Heart right ventricle (tissue), 16 donors: ENCODE results near the gene ZNF99. TPM values are rescaled to one million over a fixed set of nuclear protein-coding genes. Genes with fewer than 3 reads are reported as not detected.
"Not testable (repeated sequence)": the region's sequence is repeated elsewhere in the genome, so short reads cannot be mapped to it uniquely, and the experiment has no call there.

Source experiments
- ATAC-seq, 8 donors: fragments of 200-7000 bp; cut with Tn5 transposase; one replicate each; pipeline ENCODE4 v1.9.1; 2020; ENCODE audit warnings: mild to moderate bottlenecking in 8 of 8, moderate library complexity in 8 of 8, moderate number of reproducible peaks in 1 of 8
- DNase-seq, 2 donors: peaks; one replicate each; pipeline ENCODE4 v3.0.0-alpha.2; 2020
- H3K27ac ChIP-seq, 10 donors: fragments of 200-600 bp; sonication (generic) in 2 of 10; one replicate each; pipeline versions ENCODE4 v1.5.0 to v1.8.0; 2020 to 2022; ENCODE audit warnings: mild to moderate bottlenecking in 3 of 10
- H3K27me3 ChIP-seq, 7 donors: fragments of 200-600 bp; one replicate each; pipeline ENCODE4 v1.8.0; 2021 to 2022; ENCODE audit warnings: mild to moderate bottlenecking in 2 of 7
- H3K36me3 ChIP-seq, 9 donors: fragments of 200-600 bp; sonication (generic) in 1 of 9; one replicate each; pipeline versions ENCODE4 v1.5.0 to v1.8.0; 2020 to 2022; ENCODE audit warnings: mild to moderate bottlenecking in 2 of 9
- H3K4me1 ChIP-seq, 9 donors: fragments of 200-600 bp; sonication (generic) in 1 of 9; one replicate each; pipeline versions ENCODE4 v1.5.0 to v1.8.0; 2020 to 2022; ENCODE audit warnings: mild to moderate bottlenecking in 4 of 9
- H3K4me3 ChIP-seq, 10 donors: fragments of 200-600 bp; sonication (generic) in 2 of 10; one replicate each; pipeline versions ENCODE4 v1.5.0 to v1.8.0; 2020 to 2022; ENCODE audit warnings: mild to moderate bottlenecking in 7 of 10, moderate library complexity in 2 of 10
- H3K9me3 ChIP-seq, 11 donors: fragments of 200-600 bp in 10 of 11; sonication (generic) in 2 of 11; one replicate each; pipeline versions ENCODE4 v1.5.0 to v1.8.0; 2013 to 2022; ENCODE audit warnings: mild to moderate bottlenecking in 2 of 11, control low read depth in 1 of 11, moderate library complexity in 1 of 11
- CTCF ChIP-seq, 9 donors: fragments of 200-600 bp; sonication (generic) in 2 of 9; IDR thresholded peaks; one replicate each; pipeline versions ENCODE4 v1.5.0 to v1.8.0; 2021 to 2022; ENCODE audit warnings: antibody characterized with exemption in 9 of 9, mild to moderate bottlenecking in 5 of 9, moderate library complexity in 1 of 9
- WGBS, 2 donors: extraction: QIAGEN DNeasy Blood & Tissue Kit; methylation state at CpG; one replicate each; pipeline ENCODE4 v1.1.7; 2013; ENCODE audit warnings: inconsistent platforms in 1 of 2; 5-methylcytosine and 5-hydroxymethylcytosine counted together
- intact Hi-C, 10 donors: fragments of 100-400 bp; cut with DNase I; formaldehyde crosslinking; loops; one replicate each; pipeline versions ENCODE4 v1.11.1 to v1.14.2; 2022
- polyA plus RNA-seq, 2 donors: library from polyadenylated mRNA; stranded (reverse); fragments of 200-250 nt; gene quantifications; one replicate each; pipeline ENCODE4 v1.2.3, GENCODE V29; 2013
- total RNA-seq, 10 donors: library from RNA; stranded (reverse); fragmentation: NEBNext Ultra II Directional in 3 of 10; extraction: Animal tissue kit (Norgen Biotek cat#: 25700) in 3 of 10; gene quantifications; one replicate each; pipeline versions ENCODE4 v1.2.1 to v1.2.4, GENCODE V29; 2021 to 2023
- donor health status: Arrhythmogenic right ventricular cardiomyopathy.
- donor health status: ischemic (EF 13 %, LVEDD 7.1; RV severe dilation, severe dysfunction).
- donor health status: healthy with polysubstance abuse.
- donor health status: DM: no; HTN: yes; CAD: no.
- donor health status: DM: no; HTN: no; CAD: no.
- donor health status: ischemic (EF 25% LVEDD 6.9; RV normal size, moderate dysfunction).
- donor health status: ischemic (EF 25% LVEDD 5.7; RV mildly dilated, moderate dysfunction).
- donor health status: healthy.
- donor health status: DM: yes; HTN: yes; CAD: no.
- donor health status: Ischemic cardiomyopathy.
- donor health status: ischemic (EF 35%, LVEDD 5.7; RV mildly dilated, moderate dysfunction).
- donor health status: nonischemic (EF 11% LVEDD 7.7; RV severe dilation, severe dysfunction).
- donor health status: DM: yes; HTN: yes; CAD: no.
- donor health status: PGD.
- donor health status: ischemic (EF 29% LVEDD 5.4; RV normal size, mild dysfunction).
- donor health status: nonischemic (EF 23%, LVEDD 6.1; RV moderate dilation, normal function).

The ZNF99 gene
- total and polyA plus RNA-seq, 12 donors, result 0.04 to 0.29 (median 0.08) TPM; not detected in 1

GRCh38 chr19:22807061-22807835 lies 23.3 kb upstream of the ZNF99 start:
- peak overlapping the region in 6 of 10 donors; percentile 5 to 27 (median 12) for H3K4me3 ChIP-seq

GRCh38 chr19:22806418-22806817 lies 22.5 kb upstream of the ZNF99 start:
- H3K9me3 ChIP-seq, result peaks cover 0 to 92% (median 0%) of the 10 kb centered on the region in 11 donors
- no peak overlapping the region for H3K4me3 ChIP-seq
- no peak for TF ChIP-seq CTCF (IDR thresholded peaks at IDR 0.05)
- 13 to 20% methylated on average over 11 of the region's 11 CpGs for WGBS, 2 donors
- H3K4me1 ChIP-seq, result peaks cover 0 to 4% (median 0%) of the 10 kb centered on the region in 9 donors
- DNase-seq, result no peak
- peaks cover 14 to 43% (median 34%) of the 10 kb centered on the region in 7 donors for H3K27me3 ChIP-seq
- no peaks in the 10 kb centered on the region for H3K36me3 ChIP-seq
- H3K27ac ChIP-seq, result no peak overlapping the region
- intact Hi-C loops, result no loop called here
- no peak for ATAC-seq

More at GRCh38 chr19:22807061-22807835, 23.3 kb upstream of the ZNF99 start:
- DNase-seq (no peak), ATAC-seq (peak in 2 of 8 donors; percentile 12 to 17)
- Histone ChIP-seq H3K36me3 (no peaks in the 10 kb centered on the region), H3K27me3 (peaks cover 14 to 43% (median 34%) of the 10 kb centered on the region in 7 donors), H3K27ac (no peak overlapping the region), H3K9me3 (peaks cover 0 to 89% (median 0%) of the 10 kb centered on the region in 11 donors), H3K4me1 (peaks cover 0 to 4% (median 0%) of the 10 kb centered on the region in 9 donors)
- no peak for TF ChIP-seq CTCF (IDR thresholded peaks at IDR 0.05)
- 3 to 4% methylated on average over 58 to 72 of the region's 72 CpGs for WGBS, 2 donors
- intact Hi-C loops, result no loop called here

- H3K4me1 ChIP-seq, result no peaks in the 10 kb centered on the region
- ATAC-seq (no peak), DNase-seq (no peak)
- no peak for TF ChIP-seq CTCF (IDR thresholded peaks at IDR 0.05)
- WGBS, 2 donors, result 43% methylated on average over 5 of the region's 5 CpGs
- H3K4me3 ChIP-seq, result no peak overlapping the region
- no peaks in the 10 kb centered on the region for H3K36me3 ChIP-seq
- peaks cover 0 to 6% (median 0%) of the 10 kb centered on the region in 7 donors for H3K27me3 ChIP-seq
- peaks cover 0 to 96% (median 0%) of the 10 kb centered on the region in 11 donors for H3K9me3 ChIP-seq
- intact Hi-C loops, result no loop called here
- no peak overlapping the region for H3K27ac ChIP-seq
Measured at GRCh38 chr19:22797040-22797439, 13.1 kb upstream of the ZNF99 start.

GRCh38 chr19:22792863-22793262 lies 8.9 kb upstream of the ZNF99 start:
- DNase-seq, H3K27ac ChIP-seq, H3K4me3 ChIP-seq, H3K27me3 ChIP-seq, H3K4me1 ChIP-seq, ATAC-seq, H3K36me3 ChIP-seq, intact Hi-C loops: not testable (repeated sequence)
- WGBS, 2 donors, result 84 to 96% methylated on average over 4 of the region's 4 CpGs
- peaks cover 0 to 82% (median 0%) of the 10 kb centered on the region in 11 donors for H3K9me3 ChIP-seq
